Effector CD8-positive, alpha-beta T cell (primary cell): ENCODE measurements around the gene CALML3.

Experiments used
- DNase-seq: peaks from one replicate; lab custom pipeline; 2025; lab: John Stamatoyannopoulos, UW

CALML3 gene

GRCh38 chr10:5506751-5507648 lies 17.8 kb upstream of the CALML3 start:
- no peak for DNase-seq

- no peak for DNase-seq
Observed at GRCh38 chr10:5507649-5508131, 17.1 kb upstream of the CALML3 start.

- DNase-seq, result no peak
Observed at GRCh38 chr10:5508161-5508604, 16.6 kb upstream of the CALML3 start.

DNA sequence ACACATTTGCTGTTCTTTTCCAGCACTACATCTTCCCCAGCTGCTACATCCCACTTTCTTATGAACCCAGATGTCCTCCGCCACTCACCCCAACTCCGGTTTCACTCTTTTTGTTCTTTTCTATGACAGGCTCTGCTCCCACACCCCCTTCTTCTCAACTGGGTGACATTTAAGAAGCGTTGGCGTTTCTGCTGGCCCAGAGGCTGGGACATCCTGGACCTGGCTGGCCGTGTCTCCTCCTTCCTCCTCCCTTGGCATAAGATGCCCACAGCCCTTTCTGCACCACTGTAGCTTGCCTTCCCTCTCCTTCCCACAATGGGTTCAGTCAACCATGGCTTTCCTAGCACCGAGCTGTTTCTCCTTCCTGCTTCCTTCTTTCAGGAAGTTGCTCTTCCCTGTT lies 16.0 kb upstream of the CALML3 start:
- no peak for DNase-seq

DNA sequence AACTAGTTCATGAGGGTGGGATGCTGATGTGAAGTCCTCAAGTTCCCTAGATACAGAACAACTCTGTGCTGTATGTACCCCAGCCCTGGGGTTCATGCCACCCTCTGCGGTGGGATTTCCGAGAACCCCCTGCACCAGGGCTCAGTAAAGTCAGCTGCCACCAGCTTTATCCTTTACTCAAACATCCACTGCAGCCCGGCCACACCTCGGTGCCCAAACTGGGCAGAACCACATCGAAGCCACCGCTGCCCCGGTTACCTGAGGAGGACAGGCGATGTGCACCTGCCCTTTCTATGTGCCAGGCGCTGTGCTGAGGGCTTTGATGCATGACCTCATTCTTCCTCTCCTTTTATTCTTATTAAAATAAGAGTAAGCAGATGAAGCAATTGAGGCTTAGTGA lies 15.5 kb upstream of the CALML3 start:
- DNase-seq, result no peak

DNA sequence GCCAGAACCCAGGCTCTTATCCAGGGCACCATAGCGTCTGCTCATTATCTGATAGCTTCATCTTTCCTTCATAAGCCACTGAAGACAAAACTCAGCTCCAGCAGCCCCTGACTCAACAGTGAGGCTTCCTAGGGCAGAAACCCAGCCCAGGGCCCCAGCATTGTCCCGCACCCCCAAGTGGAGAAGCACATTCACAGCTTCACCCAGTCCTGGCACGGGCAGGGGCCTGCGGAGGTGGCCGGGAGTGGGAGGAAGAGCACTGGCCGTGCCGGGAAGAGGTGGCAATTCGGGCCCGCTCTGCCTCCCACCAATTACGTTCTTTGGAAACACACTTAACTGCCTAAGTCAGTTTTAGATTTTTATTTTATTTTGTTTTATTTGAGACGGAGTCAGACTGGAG lies 15.1 kb upstream of the CALML3 start:
- no peak for DNase-seq

GRCh38 chr10:5510281-5511072 lies 14.3 kb upstream of the CALML3 start:
- DNase-seq, result no peak

DNA sequence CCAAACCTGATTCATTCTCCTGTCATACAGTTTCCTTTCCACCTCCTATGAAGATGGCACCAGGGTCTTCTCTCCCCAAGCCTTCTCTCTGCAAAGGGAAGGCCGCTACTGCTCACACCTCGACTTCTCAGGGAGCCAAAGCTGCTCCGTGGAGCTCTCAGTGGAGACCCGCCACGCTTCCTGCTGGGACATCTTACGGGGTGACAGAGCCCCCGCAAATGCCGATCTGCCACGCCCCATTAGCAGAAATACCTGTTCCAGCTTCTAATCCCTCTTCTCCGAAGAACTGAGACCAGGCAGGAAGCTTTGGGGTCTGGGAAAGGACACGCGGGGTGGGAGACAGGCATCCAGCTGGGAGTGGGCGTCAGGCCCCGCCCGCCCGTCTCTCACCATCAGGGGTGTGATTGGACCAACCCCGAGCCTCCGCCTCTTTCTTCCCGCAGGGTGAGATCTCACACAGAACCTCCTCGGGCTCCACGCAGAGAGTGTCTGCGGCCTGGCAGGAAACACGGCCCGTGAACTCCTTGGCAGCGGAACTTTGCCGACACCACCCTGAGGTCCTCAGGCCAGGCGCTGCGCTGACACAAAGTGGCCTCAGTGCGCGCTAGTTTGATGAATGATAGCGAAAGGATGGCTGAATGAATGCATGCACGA lies 13.4 kb upstream of the CALML3 start:
- DNase-seq, result no peak

GRCh38 chr10:5511885-5512280 lies 12.9 kb upstream of the CALML3 start:
- no peak for DNase-seq

- no peak for DNase-seq
Observed at GRCh38 chr10:5512331-5512730, 12.4 kb upstream of the CALML3 start.

- DNase-seq, result no peak
Observed at GRCh38 chr10:5512881-5513612, 11.7 kb upstream of the CALML3 start.

DNA sequence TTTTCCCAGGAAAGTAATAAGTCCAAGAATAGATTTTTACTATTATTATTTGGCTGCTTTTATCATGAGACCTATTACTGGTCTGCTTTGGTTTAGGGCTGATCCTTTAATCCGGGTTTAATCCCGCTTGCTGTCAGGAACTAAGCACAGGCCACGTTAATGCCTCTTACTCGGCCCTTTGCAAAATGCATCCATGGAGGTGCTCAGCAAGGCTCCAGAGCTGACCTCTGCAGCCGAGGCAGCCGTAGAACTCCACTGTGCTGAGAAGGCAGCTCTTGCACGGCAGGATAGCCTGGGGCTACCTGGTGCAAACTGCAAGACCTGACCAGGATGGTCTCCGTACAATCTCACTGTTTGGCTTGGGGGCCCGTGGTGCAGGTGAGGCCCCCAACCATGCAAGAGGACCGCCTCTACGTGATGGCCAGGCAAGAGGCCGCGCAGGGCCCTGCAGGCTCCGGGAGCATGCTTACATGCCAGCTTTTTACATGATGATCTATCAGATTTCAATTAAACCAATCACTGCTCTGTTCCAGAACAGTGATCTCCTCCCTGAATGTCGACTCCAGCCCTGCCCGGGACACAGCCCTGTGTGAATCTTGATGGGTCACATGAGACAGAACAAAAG lies 10.4 kb upstream of the CALML3 start:
- no peak for DNase-seq

- no peak for DNase-seq
Observed at GRCh38 chr10:5515948-5516761, 8.6 kb upstream of the CALML3 start.

GRCh38 chr10:5517546-5517945 lies 7.2 kb upstream of the CALML3 start:
- DNase-seq, result no peak

GRCh38 chr10:5518143-5518542 lies 6.6 kb upstream of the CALML3 start:
- DNase-seq, result no peak

- DNase-seq, result no peak
Observed at GRCh38 chr10:5519054-5519453, 5.7 kb upstream of the CALML3 start.

DNA sequence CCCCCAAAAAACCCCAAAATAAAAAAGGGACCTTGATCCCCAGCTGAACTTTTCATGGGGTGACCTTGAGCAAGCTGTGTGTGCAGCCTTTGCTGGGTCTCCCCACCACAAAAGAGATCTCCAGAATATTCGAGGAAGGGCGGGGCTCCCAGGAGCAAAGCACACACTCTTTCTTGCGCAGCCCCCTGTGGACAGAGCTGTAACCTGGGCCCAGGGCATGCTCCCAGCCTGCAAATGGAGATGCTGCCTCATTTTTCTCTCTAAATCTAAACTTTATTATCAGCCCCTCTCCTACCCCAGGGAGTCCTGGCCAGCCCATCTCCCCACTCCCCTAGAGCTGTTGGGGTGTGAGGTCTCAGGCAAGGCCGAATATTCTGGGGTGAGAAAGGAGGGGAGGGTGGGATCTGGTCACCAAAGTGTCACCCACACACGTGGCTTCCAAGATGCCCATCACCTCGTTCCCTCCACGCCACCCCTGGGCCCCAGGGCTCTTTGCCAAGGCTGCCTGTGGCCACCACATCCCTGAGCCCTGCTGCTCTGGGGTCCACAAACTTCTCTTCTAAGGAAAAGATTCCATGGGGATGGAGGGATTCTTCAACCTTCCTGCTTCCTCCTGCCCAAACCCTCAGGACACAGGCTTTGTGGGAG lies 1.7 kb upstream of the CALML3 start:
- DNase-seq, result no peak

DNA sequence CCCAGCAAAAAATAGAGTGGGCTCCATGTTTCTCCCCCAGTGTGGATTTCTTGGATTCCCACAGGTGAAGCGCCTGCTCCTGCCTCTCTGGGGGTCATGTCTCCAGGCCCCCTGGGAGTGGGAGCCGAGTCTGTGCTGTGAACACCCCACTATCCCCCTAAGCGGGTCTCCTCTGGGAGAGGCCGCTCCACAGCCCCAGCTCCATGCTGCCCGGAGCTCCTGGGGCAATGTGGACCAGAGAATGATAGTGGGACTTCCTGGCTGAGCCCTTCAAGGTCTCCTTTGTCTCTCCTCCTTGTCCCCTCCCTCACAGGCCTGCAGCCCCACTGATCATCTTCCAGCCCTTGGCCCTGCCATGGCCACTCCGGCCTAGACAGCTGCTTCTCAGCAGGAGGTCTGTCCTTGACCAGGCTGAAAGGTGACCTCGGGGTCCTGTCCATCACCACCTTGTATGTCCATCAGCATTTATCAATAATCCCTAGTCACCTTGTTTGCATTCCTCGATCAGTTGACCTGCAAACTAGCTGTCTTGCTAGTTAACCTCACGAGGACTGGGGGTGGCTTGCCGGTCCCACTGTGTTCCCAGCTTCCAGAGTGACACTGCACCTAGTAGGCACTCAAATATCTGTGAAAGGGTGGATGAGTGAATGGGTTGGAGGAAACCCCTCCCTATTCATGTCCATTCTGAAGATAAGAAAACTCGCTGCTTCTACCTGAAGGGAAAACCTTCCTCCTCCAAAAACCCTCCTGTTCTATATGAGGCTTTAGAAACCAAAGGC lies 776 bp upstream of the CALML3 start:
- no peak for DNase-seq
